Activated T-helper 9 cell treated with anti-CD3 and anti-CD28 coated beads, Interleukin-2, amount 50 U/mL, for 16 hours (primary cell): ENCODE data around the gene FAM228A.

Source experiments
- DNase-seq: peaks from one replicate; pipeline ENCODE4 v3.0.0-alpha.2; 2020; ENCODE audit warnings: low read depth

The FAM228A gene

DNA sequence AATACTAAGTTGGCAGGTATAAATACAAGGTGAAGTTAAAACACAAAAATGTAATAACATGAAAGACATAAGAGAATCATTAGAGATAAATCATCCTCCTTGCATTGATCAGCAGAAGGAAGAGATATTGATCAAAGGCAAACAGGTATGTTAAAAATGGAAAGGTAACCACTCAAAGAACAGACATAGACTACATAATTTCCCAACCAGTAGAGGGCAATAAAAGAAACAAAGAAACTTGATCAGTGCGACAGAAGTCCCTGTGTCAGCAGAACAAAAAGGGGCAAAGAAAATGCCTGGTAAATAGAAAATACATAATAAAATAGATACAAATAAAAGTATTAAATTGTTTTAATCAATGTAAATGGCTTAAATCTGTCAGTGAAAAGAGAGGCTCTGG, 53.6 kb downstream of the FAM228A start:
- DNase-seq, result no peak

DNA sequence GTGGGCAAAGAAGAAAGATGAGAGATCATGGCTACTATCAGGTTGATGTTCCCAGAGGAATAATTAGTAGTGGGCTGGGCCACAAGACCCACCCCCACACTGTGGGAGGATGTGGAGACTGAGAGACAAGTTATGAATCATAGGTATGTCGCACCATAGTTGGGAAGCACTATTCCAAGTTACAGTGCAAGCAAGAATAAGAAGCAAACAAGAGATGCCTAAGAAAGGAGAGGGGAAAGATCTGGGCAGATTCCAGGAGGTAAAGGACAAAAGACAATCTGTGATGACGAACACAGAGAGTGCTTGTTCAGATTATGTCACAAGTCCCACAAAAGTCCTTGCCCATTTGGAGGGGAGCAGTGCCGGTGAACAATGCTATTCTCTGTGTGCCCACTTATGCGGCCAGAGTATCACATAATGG, 56.6 kb downstream of the FAM228A start:
- no peak for DNase-seq

DNA sequence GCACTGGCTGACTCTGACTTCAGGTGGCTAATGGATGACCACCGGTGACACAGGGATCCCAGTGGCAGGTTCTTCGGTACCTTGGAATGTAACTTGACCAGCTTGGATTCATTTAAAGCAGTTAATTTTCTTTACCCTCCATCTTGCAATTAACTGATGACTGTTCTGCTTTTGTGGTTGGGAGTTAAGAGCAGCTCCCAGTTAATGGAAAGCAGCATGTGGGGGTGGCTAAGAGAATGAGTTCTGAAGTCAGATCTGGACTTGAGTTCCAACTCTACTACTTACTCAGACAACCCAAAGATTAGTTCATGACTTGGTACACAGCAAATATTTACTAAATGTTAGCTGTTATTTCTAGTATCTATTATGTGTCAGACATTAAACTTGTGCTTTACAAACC, 58.5 kb downstream of the FAM228A start:
- DNase-seq, result no peak

DNA sequence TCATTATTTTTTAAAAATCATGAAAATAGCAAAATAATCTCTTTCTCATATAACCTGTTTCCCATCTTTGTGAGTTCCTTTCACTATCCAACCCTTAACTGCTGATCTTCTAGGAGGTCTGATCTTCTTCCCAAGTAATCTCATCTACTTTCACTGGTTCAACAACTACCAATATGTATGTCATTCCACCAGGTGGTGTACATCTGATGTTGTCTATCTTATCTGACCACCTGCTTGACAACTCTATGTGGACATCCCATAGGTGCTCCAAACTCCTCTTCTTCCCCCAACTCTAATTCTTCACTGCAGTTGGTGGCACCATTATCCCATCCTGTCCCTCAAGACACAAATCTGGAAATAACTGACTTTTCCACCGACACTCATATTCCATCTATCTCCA, 62.5 kb downstream of the FAM228A start:
- DNase-seq, result no peak

DNA sequence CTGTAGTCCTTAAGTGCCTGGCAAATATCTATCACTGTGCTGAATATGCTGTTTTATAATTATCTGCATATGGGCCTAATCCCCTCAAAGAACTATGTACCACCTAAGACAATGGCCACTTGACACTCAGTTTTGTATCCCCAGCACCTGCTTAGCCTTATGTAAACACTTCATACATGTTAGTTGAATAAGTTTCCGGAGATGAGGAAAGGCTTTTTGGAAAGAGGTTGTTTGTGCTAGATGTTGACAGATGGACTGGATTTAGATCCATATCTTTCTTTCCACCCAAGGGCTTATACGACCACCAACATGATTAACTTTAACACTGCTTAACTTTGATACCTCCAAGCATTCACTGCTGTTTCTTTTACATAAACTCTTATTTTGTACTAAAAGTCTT, 63.3 kb downstream of the FAM228A start:
- no peak for DNase-seq

DNA sequence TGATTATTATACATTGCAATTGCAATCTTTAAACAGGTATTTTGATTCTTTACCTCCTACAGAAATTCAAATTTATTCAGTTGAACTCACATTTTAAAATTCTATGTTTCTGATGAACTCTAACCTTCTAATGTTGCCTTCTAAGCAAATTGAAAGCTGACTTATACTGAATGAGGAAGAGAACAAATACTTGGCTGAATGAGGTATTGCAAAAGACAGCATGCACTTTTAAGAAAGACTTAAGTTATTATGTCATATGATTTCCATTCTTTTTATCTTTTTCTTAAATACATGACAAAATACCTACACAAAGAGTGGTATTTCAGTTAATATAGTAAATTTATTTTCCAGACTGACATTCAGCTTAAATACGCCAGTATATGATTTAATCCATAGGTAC, 64.7 kb downstream of the FAM228A start:
- no peak for DNase-seq
